Type B pancreatic cell (in vitro differentiated cells): ENCODE data around the gene TIAM1. TPM values are rescaled to one million over a fixed set of nuclear protein-coding genes. Genes with fewer than 3 reads are reported as not detected.

Source experiments
- DNase-seq: peaks from one replicate; pipeline ENCODE4 v3.0.0; 2021; ENCODE audit warnings: mixed read lengths; ENCODE audit not compliant: unreplicated experiment; ENCODE audit errors: extremely low spot score
- H3K27ac Mint-ChIP-seq: 2 replicates; pipeline ENCODE4 v1.8.0; 2021; ENCODE audit warnings: mild to moderate bottlenecking, mixed read lengths
- H3K27me3 Mint-ChIP-seq: 2 replicates; pipeline ENCODE4 v1.8.0; 2021; ENCODE audit warnings: mixed read lengths
- H3K36me3 Mint-ChIP-seq: 2 replicates; pipeline ENCODE4 v1.8.0; 2021; ENCODE audit warnings: mixed read lengths
- H3K4me1 Mint-ChIP-seq: one replicate; pipeline ENCODE4 v1.8.0; 2021; ENCODE audit warnings: mixed read lengths; ENCODE audit not compliant: unreplicated experiment
- H3K4me3 Mint-ChIP-seq: 2 replicates; pipeline ENCODE4 v1.8.0; 2021; ENCODE audit warnings: mild to moderate bottlenecking, mixed read lengths
- H3K9me3 Mint-ChIP-seq: 2 replicates; pipeline ENCODE4 v1.8.0; 2021; ENCODE audit warnings: mixed read lengths
- CTCF ChIP-seq: fragments of 200-600 bp; sonication (generic); conservative IDR thresholded peaks from 2 replicates; pipeline ENCODE4 v1.5.0; 2021; ENCODE audit warnings: antibody characterized with exemption, mild to moderate bottlenecking
- total RNA-seq: library from RNA; stranded (reverse); gene quantifications from 2 replicates; pipeline ENCODE4 v1.2.1, GENCODE V29; 2021; ENCODE audit warnings: low replicate concordance

The TIAM1 gene
- total RNA-seq, 1 donor from 2014 or later: 49.3 TPM

- H3K36me3 Mint-ChIP-seq: no peaks in the 10 kb centered on the region
- no peak overlapping the region for H3K27ac Mint-ChIP-seq
- no peak for DNase-seq
- no peaks in the 10 kb centered on the region for H3K9me3 Mint-ChIP-seq
- no peak for TF ChIP-seq CTCF
- no peaks in the 10 kb centered on the region for H3K27me3 Mint-ChIP-seq
- H3K4me3 Mint-ChIP-seq: no peak overlapping the region
- H3K4me1 Mint-ChIP-seq: peaks cover 15% of the 10 kb centered on the region
Measured at GRCh38 chr21:31258073-31258472, 86.0 kb downstream of the TIAM1 start.

GRCh38 chr21:31257265-31257664, 86.8 kb downstream of the TIAM1 start:
- H3K27ac Mint-ChIP-seq: no peak overlapping the region

GRCh38 chr21:31255896-31256295, 88.2 kb downstream of the TIAM1 start:
- TF ChIP-seq CTCF: no peak
- H3K36me3 Mint-ChIP-seq: no peaks in the 10 kb centered on the region
- H3K27me3 Mint-ChIP-seq: no peaks in the 10 kb centered on the region
- H3K4me3 Mint-ChIP-seq: no peak overlapping the region
- no peak for DNase-seq
- H3K9me3 Mint-ChIP-seq: no peaks in the 10 kb centered on the region
- H3K4me1 Mint-ChIP-seq: peaks cover 6% of the 10 kb centered on the region
- no peak overlapping the region for H3K27ac Mint-ChIP-seq

More at GRCh38 chr21:31257265-31257664, 86.8 kb downstream of the TIAM1 start:
- no peak for DNase-seq
- no peak for TF ChIP-seq CTCF
- peaks cover 13% of the 10 kb centered on the region for H3K4me1 Mint-ChIP-seq
- H3K36me3 Mint-ChIP-seq: no peaks in the 10 kb centered on the region
- H3K27me3 Mint-ChIP-seq: no peaks in the 10 kb centered on the region
- H3K9me3 Mint-ChIP-seq: no peaks in the 10 kb centered on the region
- H3K4me3 Mint-ChIP-seq: no peak overlapping the region

GRCh38 chr21:31255036-31255435, 89.0 kb downstream of the TIAM1 start:
- H3K27ac Mint-ChIP-seq: no peak overlapping the region
- peaks cover 5% of the 10 kb centered on the region for H3K36me3 Mint-ChIP-seq
- no peak for DNase-seq
- no peaks in the 10 kb centered on the region for H3K9me3 Mint-ChIP-seq
- H3K27me3 Mint-ChIP-seq: no peaks in the 10 kb centered on the region
- no peak overlapping the region for H3K4me3 Mint-ChIP-seq
- TF ChIP-seq CTCF: no peak
- peaks cover 4% of the 10 kb centered on the region for H3K4me1 Mint-ChIP-seq

- Mint-ChIP-seq H3K4me1 (peaks cover 4% of the 10 kb centered on the region), H3K27ac (no peak overlapping the region), H3K36me3 (peaks cover 8% of the 10 kb centered on the region), H3K27me3 (no peaks in the 10 kb centered on the region), H3K9me3 (no peaks in the 10 kb centered on the region), H3K4me3 (no peak overlapping the region)
- no peak for TF ChIP-seq CTCF
- no peak for DNase-seq
Measured at GRCh38 chr21:31254131-31254530, 89.9 kb downstream of the TIAM1 start.

GRCh38 chr21:31253684-31254083, 90.4 kb downstream of the TIAM1 start:
- DNase-seq: no peak
- H3K9me3 Mint-ChIP-seq: no peaks in the 10 kb centered on the region
- H3K4me1 Mint-ChIP-seq: peaks cover 4% of the 10 kb centered on the region
- no peak overlapping the region for H3K27ac Mint-ChIP-seq
- no peak for TF ChIP-seq CTCF
- H3K27me3 Mint-ChIP-seq: no peaks in the 10 kb centered on the region
- H3K36me3 Mint-ChIP-seq: peaks cover 12% of the 10 kb centered on the region
- H3K4me3 Mint-ChIP-seq: no peak overlapping the region
